ENCODE data around the gene WFDC2.

Gene WFDC2

DNA sequence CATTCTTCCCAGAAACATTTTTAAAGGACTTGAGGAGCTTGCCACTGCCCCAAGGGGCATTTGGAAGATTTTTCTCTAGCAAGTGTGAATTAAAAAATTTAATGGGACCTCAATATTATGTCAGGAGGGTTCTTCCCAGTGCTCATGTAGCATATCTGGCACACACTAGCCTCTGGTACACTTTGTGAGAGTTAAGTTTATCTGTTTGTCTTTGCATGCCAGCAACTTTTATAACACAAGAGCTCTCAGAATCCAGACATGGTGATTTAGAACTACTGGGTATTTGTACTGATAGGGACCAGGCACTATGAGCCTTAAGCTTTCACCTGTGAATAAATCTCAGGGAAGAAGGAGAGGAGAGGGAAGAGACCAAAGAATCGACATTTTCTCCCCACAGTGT lies 33.0 kb downstream of the WFDC2 start:
- Histone ChIP-seq H4K20me1 (ENCODE audit: low read depth, low read length) (no peaks in the 10 kb centered on the region), H3K9ac (ENCODE audit: low read length) (no peak overlapping the region), H3K79me2 (ENCODE audit: insufficient read depth, low read length) (no peaks in the 10 kb centered on the region), H2AFZ (ENCODE audit: low read depth, low read length, severe bottlenecking) (no peak overlapping the region), H3K4me2 (ENCODE audit: low read depth, low read length, poor library complexity, severe bottlenecking) (no peak overlapping the region), H3F3A (ENCODE audit: insufficient read depth) (no peaks in the 10 kb centered on the region), H3K27me3 (ENCODE audit: low read length) (no peaks in the 10 kb centered on the region), H3K27ac (ENCODE audit: low read depth, low read length) (no peak overlapping the region), H3K9me2 (replicated peaks; ENCODE audit: insufficient read depth, low read length) (no peaks in the 10 kb centered on the region), H3K9me3 (ENCODE audit: insufficient read depth, low read length) (no peaks in the 10 kb centered on the region), H3K4me3 (ENCODE audit: insufficient read depth, low read length, poor library complexity, severe bottlenecking) (no peak overlapping the region), H3K36me3 (ENCODE audit: low read length) (no peaks in the 10 kb centered on the region)
- TF ChIP-seq EZH2phosphoT487 (conservative IDR thresholded peaks at IDR 0.05; ENCODE audit: low read length) (no peak), CTCF (IDR thresholded peaks at IDR 0.05; ENCODE audit: insufficient read depth, low read length, poor library complexity, severe bottlenecking) (no peak)

DNA sequence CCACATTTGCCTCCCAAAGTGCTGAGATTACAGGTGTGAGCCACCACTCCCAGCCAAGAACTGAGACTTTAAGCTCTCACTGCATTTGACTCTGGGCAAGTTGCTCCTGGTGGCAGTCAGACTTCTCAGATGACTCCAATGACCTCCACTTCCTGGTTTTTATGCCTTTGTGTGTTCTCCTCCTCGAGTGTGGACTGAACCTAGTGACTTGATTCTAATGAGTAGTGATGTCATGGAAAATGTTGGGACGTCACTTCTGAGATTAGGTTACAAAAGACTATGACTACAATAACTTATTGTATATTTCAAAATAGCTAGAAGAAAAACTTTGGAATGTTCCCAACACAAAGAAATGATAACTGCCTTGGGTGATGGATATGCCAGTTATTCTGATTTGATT lies 33.9 kb downstream of the WFDC2 start:
- Histone ChIP-seq H2AFZ (ENCODE audit: low read depth, low read length, severe bottlenecking) (no peak overlapping the region), H3K27ac (ENCODE audit: low read depth, low read length) (no peak overlapping the region), H3K4me2 (ENCODE audit: low read depth, low read length, poor library complexity, severe bottlenecking) (no peak overlapping the region), H3K4me3 (ENCODE audit: insufficient read depth, low read length, poor library complexity, severe bottlenecking) (no peak overlapping the region), H3K9me3 (ENCODE audit: insufficient read depth, low read length) (no peaks in the 10 kb centered on the region), H3K9ac (ENCODE audit: low read length) (no peak overlapping the region), H4K20me1 (ENCODE audit: low read depth, low read length) (no peaks in the 10 kb centered on the region), H3F3A (ENCODE audit: insufficient read depth) (no peaks in the 10 kb centered on the region), H3K36me3 (ENCODE audit: low read length) (no peaks in the 10 kb centered on the region), H3K79me2 (ENCODE audit: insufficient read depth, low read length) (no peaks in the 10 kb centered on the region), H3K9me2 (replicated peaks; ENCODE audit: insufficient read depth, low read length) (no peaks in the 10 kb centered on the region), H3K27me3 (ENCODE audit: low read length) (no peaks in the 10 kb centered on the region)
- TF ChIP-seq CTCF (IDR thresholded peaks at IDR 0.05; ENCODE audit: insufficient read depth, low read length, poor library complexity, severe bottlenecking) (no peak), EZH2phosphoT487 (conservative IDR thresholded peaks at IDR 0.05; ENCODE audit: low read length) (no peak)

DNA sequence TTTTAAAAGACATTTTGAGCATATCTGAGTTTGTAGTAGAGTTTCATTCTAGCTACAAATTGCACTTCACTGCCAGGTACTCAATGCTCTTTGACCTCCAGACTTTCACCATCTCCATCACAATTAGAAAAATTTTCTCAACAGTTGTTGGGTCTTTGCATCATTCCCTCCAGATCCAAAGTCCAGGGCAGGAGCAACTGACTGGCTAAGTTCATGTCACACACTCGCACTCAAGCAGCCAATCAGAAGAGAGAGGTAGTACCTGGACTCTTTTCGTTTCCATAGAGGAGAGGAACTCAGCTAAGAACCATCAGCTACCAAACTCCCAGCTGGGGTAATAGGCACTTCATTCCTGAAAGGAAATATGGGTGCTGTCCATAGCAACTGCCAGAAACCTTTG lies 36.8 kb downstream of the WFDC2 start:
- H3K9ac ChIP-seq (ENCODE audit: low read length) = no peak overlapping the region
- H2AFZ ChIP-seq (ENCODE audit: low read depth, low read length, severe bottlenecking) = no peak overlapping the region
- no peaks in the 10 kb centered on the region for H3K9me2 ChIP-seq (replicated peaks; ENCODE audit: insufficient read depth, low read length)
- no peak for TF ChIP-seq CTCF (IDR thresholded peaks at IDR 0.05; ENCODE audit: insufficient read depth, low read length, poor library complexity, severe bottlenecking)
- no peak overlapping the region for H3K4me3 ChIP-seq (ENCODE audit: insufficient read depth, low read length, poor library complexity, severe bottlenecking)
- H3K36me3 ChIP-seq (ENCODE audit: low read length) = no peaks in the 10 kb centered on the region
- H3K4me2 ChIP-seq (ENCODE audit: low read depth, low read length, poor library complexity, severe bottlenecking) = no peak overlapping the region
- no peaks in the 10 kb centered on the region for H3K9me3 ChIP-seq (ENCODE audit: insufficient read depth, low read length)
- no peak overlapping the region for H3K27ac ChIP-seq (ENCODE audit: low read depth, low read length)
- H3K27me3 ChIP-seq (ENCODE audit: low read length) = no peaks in the 10 kb centered on the region
- H3K79me2 ChIP-seq (ENCODE audit: insufficient read depth, low read length) = no peaks in the 10 kb centered on the region
- H4K20me1 ChIP-seq (ENCODE audit: low read depth, low read length) = no peaks in the 10 kb centered on the region
- no peaks in the 10 kb centered on the region for H3F3A ChIP-seq (ENCODE audit: insufficient read depth)

Data from SU-DHL-6 (cell line).